HG02588 (cell line): ENCODE measurements around the gene KRT6C.

Experiments used
- ATAC-seq: cut with Tn5 transposase; IDR thresholded peaks from one replicate; pipeline ENCODE4 v1.9.1; 2021; ENCODE audit warnings: mild to moderate bottlenecking, moderate library complexity; ENCODE audit not compliant: unreplicated experiment

KRT6C gene

GRCh38 chr12:52473768-52474167 lies at the start of gene KRT6C:
KRT6C (minus strand) TSS chr12:52473805; CDS start chr12:52473737, 68 bp downstream.
- ATAC-seq: no peak

DNA sequence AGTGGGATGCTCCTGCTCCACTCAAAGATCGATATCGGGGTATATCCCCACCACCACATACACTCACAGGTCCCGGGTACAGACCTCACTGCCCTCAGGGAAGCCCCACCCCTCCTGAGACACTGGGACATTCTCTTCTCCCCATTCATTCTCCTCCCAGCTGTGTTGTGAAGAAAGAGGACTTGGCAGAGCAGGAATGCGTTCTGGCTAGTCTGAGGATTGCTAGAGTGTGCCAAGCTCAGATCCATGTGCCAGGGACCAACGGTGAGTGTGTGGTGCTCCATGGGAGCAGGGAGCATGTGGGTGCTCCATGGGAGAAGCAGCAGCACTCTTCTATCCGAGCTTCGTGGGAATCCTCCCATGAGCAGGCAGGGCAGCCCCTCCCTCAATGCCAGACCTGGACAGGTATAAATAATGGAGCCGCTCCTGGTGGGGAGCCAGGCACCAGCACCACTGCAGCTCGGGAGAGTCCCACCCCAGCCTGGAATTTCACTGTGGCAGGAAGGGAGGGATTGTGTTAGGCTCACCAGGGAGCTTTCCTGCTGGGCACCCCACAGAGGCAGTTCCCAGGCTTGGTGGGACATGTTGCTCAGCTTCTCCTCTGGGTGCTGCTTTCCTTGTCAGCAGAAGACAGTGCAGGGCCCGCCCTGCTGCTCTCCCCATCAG lies 48.9 kb upstream of the KRT6C start:
- ATAC-seq: no peak

DNA sequence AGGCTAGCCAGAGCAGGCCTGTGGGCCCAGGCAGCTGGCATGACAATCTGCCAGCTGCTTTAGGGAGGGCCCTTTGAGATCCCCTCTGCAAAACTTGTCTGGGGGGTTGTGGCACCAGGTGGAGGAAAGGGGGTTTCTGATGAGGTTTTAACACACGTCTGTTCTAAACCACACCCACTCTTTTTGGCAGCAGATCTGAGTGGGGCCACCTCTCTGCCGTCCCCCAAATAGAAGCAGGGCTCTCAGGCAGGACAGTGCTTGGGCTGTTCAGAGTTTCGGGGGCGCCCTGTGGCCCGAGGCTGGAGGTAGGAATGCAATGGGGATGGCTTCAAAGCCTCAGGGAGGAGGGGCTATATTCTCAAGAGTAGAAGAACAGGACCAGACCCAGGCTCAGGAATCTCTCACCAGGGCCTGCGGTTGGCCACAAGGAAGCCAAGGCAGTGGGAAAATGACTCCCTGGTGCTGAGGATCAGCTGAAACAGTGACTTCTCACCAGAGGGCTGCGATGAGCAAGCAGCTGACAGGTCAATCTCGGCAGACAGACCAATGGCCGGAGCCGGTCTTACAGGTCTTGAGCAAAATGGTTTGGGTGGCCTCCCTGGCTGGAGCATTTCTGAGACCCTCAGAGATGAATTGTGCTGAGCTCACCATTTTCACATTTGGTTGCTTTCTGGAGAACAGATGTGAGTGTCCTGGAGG lies 48.1 kb upstream of the KRT6C start:
- no peak for ATAC-seq

DNA sequence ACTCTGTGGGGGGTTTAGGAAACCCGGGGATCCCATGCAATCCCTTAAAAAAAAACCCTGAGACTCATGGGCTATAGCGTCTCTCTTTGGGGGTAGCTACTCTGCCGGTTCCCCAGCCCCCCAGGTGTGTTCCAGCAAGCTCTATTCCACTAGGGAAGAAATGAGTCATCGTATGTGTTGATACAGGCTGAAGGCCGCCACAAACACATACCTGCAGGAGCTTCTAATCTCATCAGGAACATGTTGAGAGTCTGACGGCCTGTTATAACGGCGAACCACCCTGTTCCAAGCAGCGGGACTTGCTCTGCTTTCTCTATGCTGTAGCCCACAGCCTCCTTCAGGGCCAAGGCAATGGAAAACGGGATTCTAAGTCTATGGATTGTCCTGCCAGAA lies 47.6 kb upstream of the KRT6C start:
- no peak for ATAC-seq

DNA sequence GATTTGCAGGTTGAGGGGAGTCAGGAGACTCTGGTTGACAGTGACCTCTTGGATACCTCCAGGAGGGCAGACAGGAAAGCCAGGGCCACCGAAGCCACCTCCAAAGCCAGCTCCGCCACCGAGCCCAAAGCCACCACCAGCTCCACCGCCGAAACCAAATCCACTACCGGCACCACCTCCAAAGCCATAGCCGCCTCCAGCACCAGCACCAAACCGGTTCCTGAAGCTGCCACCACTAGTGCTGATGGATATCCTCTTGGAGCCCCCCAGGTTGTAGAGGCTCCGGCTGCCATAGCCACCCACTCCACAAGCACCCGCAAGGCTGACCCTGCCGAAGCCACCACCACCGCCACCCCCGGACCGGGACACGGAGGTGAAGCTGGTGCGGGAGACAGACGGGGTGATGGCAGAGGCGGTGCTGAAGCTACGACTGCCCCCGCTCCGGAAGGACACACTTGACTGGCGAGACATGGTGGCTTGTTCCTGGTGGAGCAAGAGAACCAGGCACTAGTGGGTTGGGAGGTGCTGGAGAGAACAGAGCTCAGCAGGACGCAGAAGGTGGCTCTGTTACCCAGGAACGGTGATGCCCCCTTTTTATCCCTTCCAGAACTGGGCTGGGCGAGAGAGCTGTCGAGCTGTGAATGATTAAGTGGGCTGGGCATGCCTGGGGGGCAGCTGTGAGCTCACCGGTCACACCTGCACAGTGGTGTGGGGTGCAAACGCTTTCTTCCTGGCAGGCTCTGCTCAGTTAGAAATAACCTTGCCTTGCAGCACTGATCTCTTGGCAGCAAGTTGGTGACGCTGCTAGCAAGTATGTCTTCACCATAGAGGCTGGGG lies 46.4 kb upstream of the KRT6C start, which contains the start of gene KRT5:
TSS of gene KRT5 (minus strand) at position 569 of the 837 bp plus-strand sequence. CDS start at position 471, 98 bp downstream.
- ATAC-seq: no peak

DNA sequence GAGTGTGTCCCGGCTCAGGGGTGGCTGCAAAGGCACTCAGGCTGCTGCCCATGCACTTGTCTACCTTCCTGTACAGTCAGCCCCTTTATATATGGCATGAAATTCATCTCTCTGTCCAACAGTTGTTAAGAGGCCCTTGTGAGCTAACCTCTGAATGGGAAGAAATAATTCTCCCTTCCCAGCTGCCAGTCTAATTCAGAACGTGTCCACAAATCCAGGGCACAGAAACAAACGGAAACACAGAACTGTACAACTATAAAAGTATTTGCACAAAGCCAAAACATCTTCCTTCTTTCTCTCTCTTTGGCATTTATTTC lies 45.7 kb upstream of the KRT6C start:
- ATAC-seq: no peak

DNA sequence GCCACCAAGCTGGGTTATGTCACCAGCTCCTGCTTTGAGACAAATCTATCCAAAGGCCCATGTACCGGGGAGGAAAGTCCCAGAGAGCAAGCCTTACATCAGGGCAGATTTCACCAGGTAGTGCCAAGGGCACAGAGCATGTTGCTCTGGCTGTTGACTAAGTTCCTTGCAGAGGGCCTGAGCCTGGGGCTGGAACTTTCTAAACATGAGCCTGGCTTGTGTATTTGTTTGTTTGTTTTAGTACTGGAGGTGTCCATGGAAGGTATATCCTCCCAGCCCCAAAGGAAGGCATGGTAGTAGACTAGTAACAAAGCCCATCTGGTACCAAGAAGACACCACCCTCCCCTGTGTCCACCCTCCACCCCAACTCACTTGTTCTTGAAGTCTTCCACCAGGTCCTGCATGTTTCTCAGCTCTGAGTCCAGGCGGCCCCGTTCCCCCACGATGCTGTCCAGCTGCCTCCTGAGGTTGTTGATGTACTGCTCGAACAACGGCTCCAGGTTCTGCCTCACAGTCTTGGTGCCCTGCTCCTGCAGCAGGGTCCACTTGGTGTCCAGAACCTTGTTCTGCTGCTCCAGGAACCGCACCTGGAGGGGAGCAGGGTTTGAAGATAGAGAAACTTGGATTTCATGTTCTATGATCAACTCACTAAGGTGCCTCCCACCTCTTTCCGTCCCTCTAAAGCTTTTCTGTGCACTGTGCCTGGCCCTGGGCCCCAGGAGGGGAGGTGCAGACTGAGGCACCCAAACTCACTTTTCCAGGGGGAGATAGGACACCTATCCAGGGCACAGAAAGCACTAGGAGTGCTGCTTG lies 45.2 kb upstream of the KRT6C start:
- ATAC-seq: no peak

DNA sequence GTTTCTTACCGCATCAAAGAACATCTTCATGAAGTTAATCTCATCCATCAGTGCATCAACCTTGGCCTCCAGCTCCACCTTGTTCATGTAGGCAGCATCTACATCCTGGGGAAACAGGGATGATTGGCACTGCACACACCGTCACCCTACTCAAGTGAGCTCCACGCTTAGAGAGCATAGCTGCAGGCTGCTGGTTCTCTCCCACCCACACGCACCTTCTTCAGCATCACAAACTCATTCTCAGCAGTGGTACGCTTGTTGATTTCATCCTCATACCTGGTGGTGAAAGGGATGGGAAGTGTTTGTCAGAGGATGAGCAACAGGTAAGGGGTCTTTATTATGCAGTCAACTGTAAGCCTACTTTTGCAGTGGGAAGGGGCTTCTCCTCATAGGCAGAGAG lies 44.3 kb upstream of the KRT6C start:
- no peak for ATAC-seq

- no peak for ATAC-seq
These were observed 43.6 kb upstream of the KRT6C start for GRCh38 chr12:52517005-52517835.

DNA sequence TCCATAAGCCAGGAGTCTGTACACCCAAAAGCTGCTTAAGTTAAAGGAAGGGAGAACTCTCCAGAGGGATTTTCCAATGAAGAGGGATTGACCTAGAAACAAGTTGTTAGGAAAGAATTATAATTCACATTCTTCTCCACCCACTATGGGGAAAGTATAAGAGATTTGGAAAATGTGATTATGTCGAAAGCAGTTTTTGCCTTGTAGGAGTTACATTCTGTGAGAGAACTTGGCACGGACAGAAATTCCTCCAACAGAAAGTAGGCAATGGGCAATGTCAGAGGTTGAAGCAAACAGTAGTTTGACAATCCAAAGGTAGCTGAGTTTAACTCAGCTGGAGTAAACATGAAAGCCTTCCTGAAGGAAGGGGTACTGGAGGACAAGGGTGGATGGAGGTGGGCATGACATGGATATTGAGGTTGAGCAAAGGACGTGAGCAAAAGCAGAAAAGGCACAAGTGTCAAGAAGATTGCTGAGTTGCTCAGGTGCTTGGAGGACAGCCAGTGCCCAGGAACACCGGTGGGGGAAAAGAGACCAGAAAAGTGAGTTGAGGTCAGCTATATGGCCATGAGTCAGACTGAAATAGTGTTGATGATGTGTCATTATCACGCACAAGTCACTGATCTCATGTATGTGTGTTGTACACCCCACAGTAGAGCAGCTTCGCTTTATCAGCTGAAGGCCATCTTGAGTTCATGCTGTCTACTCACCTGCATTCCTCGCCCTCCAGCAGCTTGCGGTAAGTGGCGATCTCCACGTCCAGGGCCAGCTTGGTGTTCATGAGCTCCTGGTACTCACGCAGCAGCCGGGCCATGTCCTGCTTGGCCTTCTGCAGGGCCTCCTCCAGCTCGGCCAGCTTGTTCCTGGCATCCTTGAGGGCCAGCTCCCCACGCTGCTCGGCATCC lies 42.6 kb upstream of the KRT6C start:
- ATAC-seq: no peak

GRCh38 chr12:52515319-52515646 lies 41.7 kb upstream of the KRT6C start:
- no peak for ATAC-seq

GRCh38 chr12:52514471-52515318 lies 41.1 kb upstream of the KRT6C start:
- ATAC-seq: no peak

- no peak for ATAC-seq
These were observed 40.1 kb upstream of the KRT6C start for GRCh38 chr12:52513736-52514135.

DNA sequence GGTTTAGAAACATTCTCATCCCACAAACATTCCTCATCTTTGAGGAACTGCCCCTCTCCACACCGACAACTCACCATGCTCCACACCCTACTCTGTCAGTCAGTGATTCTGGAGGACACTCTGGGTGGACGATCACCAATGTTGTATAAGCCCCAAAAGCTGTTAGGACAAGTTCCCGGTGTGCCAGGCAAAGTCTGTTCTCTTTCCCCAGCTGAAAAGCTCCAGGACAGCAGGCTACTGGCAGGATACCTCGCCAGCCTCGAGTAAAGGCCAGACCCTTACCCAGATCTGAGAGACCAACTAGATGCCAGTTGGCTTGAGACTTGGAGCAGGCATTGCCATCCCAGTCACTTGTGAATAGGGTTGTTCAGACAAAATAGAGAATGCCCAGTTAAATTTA lies 34.6 kb upstream of the KRT6C start:
- ATAC-seq: no peak

- ATAC-seq: no peak
These were observed 33.5 kb upstream of the KRT6C start for GRCh38 chr12:52506858-52507715.

- ATAC-seq: no peak
These were observed 29.3 kb upstream of the KRT6C start for GRCh38 chr12:52502877-52503276.

GRCh38 chr12:52501490-52501889 lies 27.9 kb upstream of the KRT6C start:
- no peak for ATAC-seq
